Epithelial cell of proximal tubule (primary cell): ENCODE measurements around the gene CPNE8. TPM values are rescaled to one million over a fixed set of nuclear protein-coding genes. Genes with fewer than 3 reads are reported as not detected.

Experiments
- DNase-seq: peaks from one replicate; pipeline ENCODE4 v3.0.0-alpha.2; 2011; ENCODE audit warnings: low read depth
- H3K4me3 ChIP-seq: 2 replicates; pipeline ENCODE4 v1.5.1; 2011; ENCODE audit warnings: low read depth, mild to moderate bottlenecking, low read length
- total RNA-seq: library from RNA; depleted of rRNA; stranded (reverse); fragments of >200 nt; gene quantifications from 2 replicates; pipeline ENCODE4 v1.2.3, GENCODE V29; 2015
- TF ChIP-seq, protein P1 (sequence below): conservative IDR thresholded peaks from 2 replicates; pipeline ENCODE4 v1.5.1; 2012; ENCODE audit warnings: low read depth, mild to moderate bottlenecking, low read length

CPNE8 gene
- total RNA-seq, 1 donor from 2014 or later: 7.1 TPM

GRCh38 chr12:38633511-38633910, 271.9 kb downstream of the CPNE8 start:
- DNase-seq: no peak
- TF ChIP-seq, protein P1, sequence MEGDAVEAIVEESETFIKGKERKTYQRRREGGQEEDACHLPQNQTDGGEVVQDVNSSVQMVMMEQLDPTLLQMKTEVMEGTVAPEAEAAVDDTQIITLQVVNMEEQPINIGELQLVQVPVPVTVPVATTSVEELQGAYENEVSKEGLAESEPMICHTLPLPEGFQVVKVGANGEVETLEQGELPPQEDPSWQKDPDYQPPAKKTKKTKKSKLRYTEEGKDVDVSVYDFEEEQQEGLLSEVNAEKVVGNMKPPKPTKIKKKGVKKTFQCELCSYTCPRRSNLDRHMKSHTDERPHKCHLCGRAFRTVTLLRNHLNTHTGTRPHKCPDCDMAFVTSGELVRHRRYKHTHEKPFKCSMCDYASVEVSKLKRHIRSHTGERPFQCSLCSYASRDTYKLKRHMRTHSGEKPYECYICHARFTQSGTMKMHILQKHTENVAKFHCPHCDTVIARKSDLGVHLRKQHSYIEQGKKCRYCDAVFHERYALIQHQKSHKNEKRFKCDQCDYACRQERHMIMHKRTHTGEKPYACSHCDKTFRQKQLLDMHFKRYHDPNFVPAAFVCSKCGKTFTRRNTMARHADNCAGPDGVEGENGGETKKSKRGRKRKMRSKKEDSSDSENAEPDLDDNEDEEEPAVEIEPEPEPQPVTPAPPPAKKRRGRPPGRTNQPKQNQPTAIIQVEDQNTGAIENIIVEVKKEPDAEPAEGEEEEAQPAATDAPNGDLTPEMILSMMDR: no peak
- no peak overlapping the region for H3K4me3 ChIP-seq

GRCh38 chr12:38629064-38629463, 276.3 kb downstream of the CPNE8 start:
- TF ChIP-seq, protein P1: no peak
- no peak for DNase-seq

DNA sequence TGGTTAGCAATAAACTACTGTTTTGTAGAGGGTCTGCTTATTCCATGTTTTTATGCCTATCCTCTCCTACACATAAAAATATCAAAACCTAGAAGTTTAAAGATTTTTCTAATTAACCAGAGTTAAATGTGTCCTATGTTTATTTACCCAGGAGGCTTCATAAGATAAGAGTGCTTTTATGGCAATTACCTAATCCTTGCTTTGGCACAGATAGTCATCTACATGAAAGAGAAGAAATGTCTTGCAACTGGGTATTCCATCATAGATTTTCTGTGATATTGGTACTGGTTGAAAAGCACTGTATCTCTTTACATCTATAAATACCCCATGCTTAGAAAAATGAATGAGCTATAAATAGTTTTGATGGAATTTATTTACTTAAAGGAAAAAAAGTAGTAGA, 277.1 kb downstream of the CPNE8 start:
- no peak overlapping the region for H3K4me3 ChIP-seq
- no peak for DNase-seq
- TF ChIP-seq, protein P1: no peak

More at GRCh38 chr12:38629064-38629463, 276.3 kb downstream of the CPNE8 start:
- H3K4me3 ChIP-seq: no peak overlapping the region

- TF ChIP-seq, protein P1: no peak
- DNase-seq: no peak
- no peak overlapping the region for H3K4me3 ChIP-seq
Observed at GRCh38 chr12:38625306-38625705, 280.1 kb downstream of the CPNE8 start.

GRCh38 chr12:38614171-38614570, 291.2 kb downstream of the CPNE8 start:
- no peak overlapping the region for H3K4me3 ChIP-seq
- DNase-seq: no peak
- TF ChIP-seq, protein P1: no peak

DNA sequence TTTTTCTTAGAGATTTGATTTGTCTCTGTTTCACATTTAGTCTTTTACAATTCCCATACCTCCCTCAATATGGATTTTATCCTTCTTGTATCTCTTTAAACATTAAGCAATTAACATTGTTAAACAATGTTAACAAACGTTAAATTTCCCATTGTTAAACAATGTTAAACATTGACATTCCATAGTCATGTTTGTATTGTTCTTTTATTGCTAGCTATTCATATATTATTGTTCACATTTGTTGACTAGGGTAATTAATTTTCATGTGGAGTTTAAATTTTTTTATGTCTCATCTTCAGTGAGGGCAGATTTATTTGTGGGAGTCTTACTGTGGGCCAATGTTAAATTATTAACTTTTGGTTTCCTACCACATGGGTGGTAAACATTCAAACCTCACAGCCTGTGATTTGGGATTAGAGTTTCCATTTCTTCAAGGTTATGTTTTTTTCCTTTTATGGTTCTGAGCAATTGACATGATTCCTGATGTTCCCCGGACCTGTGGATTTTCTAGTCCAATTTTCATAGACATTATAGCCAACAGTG, 294.5 kb downstream of the CPNE8 start:
- TF ChIP-seq, protein P1: no peak
- no peak for DNase-seq
- H3K4me3 ChIP-seq: no peak overlapping the region

GRCh38 chr12:38607295-38607694, 298.1 kb downstream of the CPNE8 start:
- no peak for DNase-seq
- H3K4me3 ChIP-seq: no peak overlapping the region
- TF ChIP-seq, protein P1: no peak
